IPS-18c (cell line): ENCODE data around the gene POGLUT2.
"Not testable (repeated sequence)": the region's sequence is repeated elsewhere in the genome, so short reads cannot be mapped to it uniquely, and the experiment has no call there.

Source experiments
- H3K4me3 ChIP-seq: 2 replicates; pipeline ENCODE4 v1.7.0; 2013; ENCODE audit warnings: low read depth, mild to moderate bottlenecking, low read length, moderate library complexity; ENCODE audit not compliant: insufficient read depth
- H3K9me3 ChIP-seq: one replicate; pipeline ENCODE4 v1.6.1; 2013; ENCODE audit warnings: mild to moderate bottlenecking, low read length, moderate library complexity; ENCODE audit not compliant: control insufficient read depth, insufficient read depth

Gene POGLUT2

GRCh38 chr13:102814793-102815192 is 16.0 kb upstream of the POGLUT2 start:
- Histone ChIP-seq H3K4me3 (no peak overlapping the region), H3K9me3 (no peaks in the 10 kb centered on the region)

GRCh38 chr13:102814025-102814607 is 15.3 kb upstream of the POGLUT2 start:
- H3K9me3 ChIP-seq: no peaks in the 10 kb centered on the region
- no peak overlapping the region for H3K4me3 ChIP-seq

- Histone ChIP-seq H3K4me3 (no peak overlapping the region), H3K9me3 (no peaks in the 10 kb centered on the region)
Measured at GRCh38 chr13:102812611-102813287, 14.0 kb upstream of the POGLUT2 start.

GRCh38 chr13:102807699-102808098 is 8.9 kb upstream of the POGLUT2 start:
- no peak overlapping the region for H3K4me3 ChIP-seq
- no peaks in the 10 kb centered on the region for H3K9me3 ChIP-seq

- no peaks in the 10 kb centered on the region for H3K9me3 ChIP-seq
- no peak overlapping the region for H3K4me3 ChIP-seq
Measured at GRCh38 chr13:102805680-102806079, 6.9 kb upstream of the POGLUT2 start.

- Histone ChIP-seq H3K4me3 (peak overlapping the region; percentile 83), H3K9me3 (no peaks in the 10 kb centered on the region)
Measured at GRCh38 chr13:102800145-102801041, 1.6 kb upstream of the POGLUT2 start.

- H3K4me3 ChIP-seq: peak overlapping the region; percentile 83
- no peaks in the 10 kb centered on the region for H3K9me3 ChIP-seq
Measured at GRCh38 chr13:102799426-102800144, 809 bp upstream of the POGLUT2 start.

GRCh38 chr13:102793611-102794355 is 5.0 kb downstream of the POGLUT2 start:
- Histone ChIP-seq H3K9me3 (no peaks in the 10 kb centered on the region), H3K4me3 (no peak overlapping the region; the same call in 1 of the 2 replicates)

- H3K9me3 ChIP-seq: no peaks in the 10 kb centered on the region
- H3K4me3 ChIP-seq: no peak overlapping the region
Measured at GRCh38 chr13:102792396-102792795, 6.4 kb downstream of the POGLUT2 start.

GRCh38 chr13:102788683-102789082 is 10.1 kb downstream of the POGLUT2 start:
- H3K9me3 ChIP-seq: no peaks in the 10 kb centered on the region
- no peak overlapping the region for H3K4me3 ChIP-seq

GRCh38 chr13:102784483-102784882 is 14.3 kb downstream of the POGLUT2 start:
- H3K4me3 ChIP-seq: no peak overlapping the region
- peaks cover 5% of the 10 kb centered on the region for H3K9me3 ChIP-seq

GRCh38 chr13:102781591-102781990 is 17.2 kb downstream of the POGLUT2 start:
- Histone ChIP-seq H3K4me3 (no peak overlapping the region), H3K9me3 (peaks cover 5% of the 10 kb centered on the region)

GRCh38 chr13:102780656-102781055 is 18.1 kb downstream of the POGLUT2 start:
- not testable (repeated sequence) for H3K4me3 ChIP-seq, H3K9me3 ChIP-seq

- H3K4me3 ChIP-seq: no peak overlapping the region
Measured at GRCh38 chr13:102779436-102780159, 19.2 kb downstream of the POGLUT2 start.

GRCh38 chr13:102777736-102778135 is 21.0 kb downstream of the POGLUT2 start:
- peaks cover 5% of the 10 kb centered on the region for H3K9me3 ChIP-seq
- H3K4me3 ChIP-seq: no peak overlapping the region

More at GRCh38 chr13:102779436-102780159, 19.2 kb downstream of the POGLUT2 start:
- H3K9me3 ChIP-seq: peaks cover 5% of the 10 kb centered on the region

- Histone ChIP-seq H3K9me3 (no peaks in the 10 kb centered on the region), H3K4me3 (no peak overlapping the region)
Measured at GRCh38 chr13:102776271-102776670, 22.5 kb downstream of the POGLUT2 start.
